ENCODE results near the gene SMC3.
A peak's percentile ranks its signal among the peaks of the same experiment; 100 is the strongest.

The SMC3 gene

DNA sequence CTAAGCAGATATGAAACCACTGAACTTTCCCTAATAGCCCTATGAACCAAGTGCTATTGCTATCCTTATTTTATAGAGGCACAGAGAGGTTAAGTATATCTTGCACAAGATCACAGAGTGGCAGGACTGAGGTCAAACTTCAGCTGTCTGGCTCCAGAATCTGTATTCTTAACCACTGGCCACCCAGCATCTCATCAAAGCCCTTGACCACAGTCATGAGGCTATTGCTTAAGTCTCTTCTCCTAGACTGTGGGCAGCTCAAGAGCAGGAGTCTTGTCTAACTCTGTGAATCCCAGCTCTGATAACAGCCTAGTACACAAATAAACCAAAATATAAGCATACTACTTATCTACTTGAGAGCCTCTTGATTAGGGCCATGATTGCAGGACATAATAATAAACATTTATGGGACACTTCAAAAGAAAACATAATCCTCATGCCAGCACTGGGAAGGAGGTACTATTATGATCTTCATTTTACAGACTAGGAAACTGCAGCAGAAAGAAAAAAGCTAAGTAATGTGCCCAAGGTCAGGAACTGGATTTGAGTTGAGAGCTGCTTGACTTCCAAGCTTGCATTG lies 22.4 kb upstream of the SMC3 start:
- DNase-seq (no peak), ATAC-seq (no peak)

DNA sequence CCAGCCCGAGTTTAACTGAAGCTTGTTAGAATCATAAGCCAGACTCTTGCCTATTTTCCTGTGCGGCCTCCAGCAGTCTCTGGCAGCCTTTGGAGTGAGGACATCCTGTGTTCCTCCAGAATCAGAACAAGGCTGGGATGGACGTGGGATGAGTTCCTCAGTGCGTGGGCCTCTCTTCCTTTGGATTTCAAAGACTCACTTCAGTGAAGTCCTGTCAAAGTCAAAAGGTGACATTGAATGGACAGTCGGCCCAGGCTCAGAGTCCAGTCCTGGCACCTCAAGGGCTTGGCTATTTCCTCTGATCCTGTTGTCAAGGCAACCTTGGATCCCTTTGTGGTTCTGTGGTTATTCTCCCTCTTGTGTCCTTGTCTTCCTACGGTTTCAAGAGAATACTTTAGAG lies 21.4 kb upstream of the SMC3 start:
- ATAC-seq (no peak), DNase-seq (no peak)

DNA sequence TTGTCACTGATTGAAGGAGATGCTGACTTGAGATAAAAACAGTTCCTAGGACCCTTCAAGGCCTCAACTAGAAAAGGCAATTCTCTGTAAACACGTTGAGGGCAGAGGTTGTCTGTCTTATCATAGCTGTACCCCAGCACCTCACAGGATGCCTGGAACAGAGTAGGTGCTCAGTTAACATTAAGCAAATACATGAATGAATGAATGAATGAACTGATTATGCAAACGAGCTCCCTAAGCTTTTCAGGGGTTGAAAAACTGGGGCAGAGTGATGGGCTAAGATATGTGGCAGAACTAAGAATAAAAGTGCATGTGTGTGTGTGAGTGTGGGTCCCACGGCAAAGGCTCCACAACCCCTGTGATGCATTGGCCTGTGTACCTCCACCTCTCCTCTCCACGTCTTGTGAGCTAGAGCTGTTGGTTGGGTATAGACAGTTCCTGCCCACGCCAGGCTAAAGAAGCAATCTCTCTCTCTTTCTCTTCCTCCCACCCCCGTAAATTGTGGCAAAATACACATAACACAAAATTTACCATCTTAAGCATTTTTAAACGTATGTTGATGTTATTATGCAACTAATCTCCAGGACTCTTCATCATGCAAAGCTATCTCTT lies 20.9 kb upstream of the SMC3 start:
- DNase-seq (no peak), ATAC-seq (no peak)

DNA sequence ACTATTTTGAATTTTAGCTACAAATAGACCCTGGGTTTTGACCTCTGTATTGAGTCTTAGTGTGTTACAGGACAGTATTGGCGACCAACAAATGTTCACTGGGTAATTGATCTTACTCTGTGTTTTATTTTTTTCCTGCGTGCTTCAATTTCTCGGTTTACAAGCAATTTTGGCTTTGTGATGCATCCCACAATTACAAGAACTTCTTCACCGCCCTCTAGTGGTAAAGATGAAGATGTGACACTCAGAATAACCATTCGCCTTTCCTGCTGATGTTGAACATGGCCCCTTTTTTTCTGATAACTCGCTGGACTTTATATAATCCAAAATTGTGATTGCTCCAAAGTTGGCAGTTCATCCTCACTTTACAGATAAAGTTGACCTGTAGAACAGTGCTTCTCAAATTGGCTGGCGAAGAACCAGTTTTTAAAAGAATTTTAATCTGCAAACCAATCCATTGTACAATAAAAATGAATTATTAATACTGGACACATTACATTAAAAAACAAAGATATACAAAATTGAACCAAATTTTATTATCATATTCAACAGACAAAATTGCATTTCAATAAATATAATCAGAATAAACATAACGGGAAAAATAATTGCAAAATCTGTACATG lies 20.2 kb upstream of the SMC3 start:
- DNase-seq (no peak), ATAC-seq (no peak)

GRCh38 chr10:110548002-110548401 lies 19.5 kb upstream of the SMC3 start:
- DNase-seq: no peak
- ATAC-seq: no peak

- ATAC-seq (no peak), DNase-seq (no peak)
These were observed 18.3 kb upstream of the SMC3 start for GRCh38 chr10:110549211-110549610.

DNA sequence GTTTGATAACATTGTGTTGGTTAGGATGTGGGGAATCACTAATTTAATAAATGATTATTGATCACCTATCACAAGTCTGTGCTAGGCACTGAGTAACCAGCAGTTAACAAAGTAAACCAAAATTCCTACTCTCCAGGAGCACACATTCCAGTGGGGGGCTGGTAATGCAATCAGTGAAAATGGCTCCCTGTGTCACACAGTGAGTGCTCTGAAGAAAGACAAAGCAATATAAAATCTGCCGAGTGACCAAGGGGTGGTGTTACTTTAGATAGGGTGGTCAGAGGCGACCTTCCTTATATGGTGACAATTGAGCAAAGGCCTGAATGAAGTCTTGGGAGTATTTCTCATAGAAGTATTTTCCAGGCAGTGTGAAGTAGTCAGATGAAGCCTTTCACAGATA lies 13.6 kb upstream of the SMC3 start:
- DNase-seq (no peak), ATAC-seq (no peak)

GRCh38 chr10:110556296-110556695 lies 11.2 kb upstream of the SMC3 start:
- DNase-seq: no peak
- ATAC-seq: no peak

- ATAC-seq (peak; percentile 83), DNase-seq (peak; percentile 75)
These were observed 10.4 kb upstream of the SMC3 start for GRCh38 chr10:110556969-110557601.

- no peak for ATAC-seq
These were observed 9.5 kb upstream of the SMC3 start for GRCh38 chr10:110558041-110558440.

DNA sequence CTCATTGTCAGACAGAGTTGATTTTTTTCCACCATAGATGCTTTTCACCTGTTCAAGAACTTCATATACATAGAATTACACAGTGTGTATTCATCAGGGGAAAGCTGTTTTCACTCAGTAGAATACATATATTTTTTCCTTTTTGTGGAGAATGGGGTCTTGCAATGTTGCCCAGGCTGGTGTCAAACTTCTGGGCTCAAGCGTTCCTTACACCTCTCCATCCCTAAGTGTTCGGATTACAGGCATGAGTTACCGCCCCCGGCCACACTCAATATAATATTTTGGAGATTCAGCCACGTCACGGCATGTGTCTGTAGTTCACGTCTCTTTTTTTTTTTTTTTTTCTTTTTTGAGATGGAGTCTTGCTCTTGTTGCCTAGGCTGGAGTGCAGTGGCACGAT lies 7.5 kb upstream of the SMC3 start:
- ATAC-seq (no peak), DNase-seq (no peak)

More at GRCh38 chr10:110558041-110558440, 9.5 kb upstream of the SMC3 start:
- DNase-seq: no peak

GRCh38 chr10:110561292-110561691 lies 6.2 kb upstream of the SMC3 start:
- ATAC-seq (no peak), DNase-seq (no peak)

DNA sequence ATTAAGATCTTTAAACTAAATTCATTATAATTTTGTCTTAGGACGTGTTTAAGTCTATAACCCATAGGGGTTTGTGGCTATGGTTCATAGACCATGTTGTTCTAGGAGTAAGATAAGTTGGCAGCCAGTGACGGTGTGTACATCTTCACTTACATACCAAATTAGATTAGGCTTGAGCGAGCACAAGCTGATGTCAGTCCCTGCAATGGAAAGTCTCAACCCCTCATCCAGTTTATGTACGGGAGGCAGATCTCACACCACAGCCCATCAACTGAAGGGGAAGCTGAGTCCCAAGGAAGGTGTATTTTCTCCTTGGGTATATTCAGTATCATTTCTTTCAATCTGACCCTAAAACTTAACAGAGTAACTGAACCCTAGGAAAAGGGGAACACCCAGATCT lies 5.1 kb upstream of the SMC3 start:
- ATAC-seq (no peak), DNase-seq (no peak)

DNA sequence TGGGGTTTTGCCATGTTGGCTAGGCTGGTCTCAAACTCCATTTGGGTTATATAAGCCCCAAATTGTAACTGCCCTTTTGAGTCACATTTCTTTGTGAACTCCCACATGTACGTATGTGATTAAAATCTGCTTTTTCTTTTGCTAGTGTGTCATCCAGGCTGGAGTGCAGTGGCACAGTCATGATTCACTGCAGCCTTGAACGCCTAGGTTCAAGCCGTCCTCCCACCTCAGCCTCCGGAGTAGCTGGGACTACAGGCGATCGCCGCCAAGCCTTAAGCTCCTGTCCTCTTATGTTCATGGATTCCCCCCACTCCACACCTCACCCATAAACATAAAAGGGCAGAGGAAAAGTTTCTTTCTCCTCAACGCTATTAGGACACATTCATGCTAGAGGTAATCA lies 4.4 kb upstream of the SMC3 start:
- no peak for DNase-seq
- no peak for ATAC-seq

GRCh38 chr10:110566472-110567200 lies 859 bp upstream of the SMC3 start:
- DNase-seq: no peak
- no peak for ATAC-seq

DNA sequence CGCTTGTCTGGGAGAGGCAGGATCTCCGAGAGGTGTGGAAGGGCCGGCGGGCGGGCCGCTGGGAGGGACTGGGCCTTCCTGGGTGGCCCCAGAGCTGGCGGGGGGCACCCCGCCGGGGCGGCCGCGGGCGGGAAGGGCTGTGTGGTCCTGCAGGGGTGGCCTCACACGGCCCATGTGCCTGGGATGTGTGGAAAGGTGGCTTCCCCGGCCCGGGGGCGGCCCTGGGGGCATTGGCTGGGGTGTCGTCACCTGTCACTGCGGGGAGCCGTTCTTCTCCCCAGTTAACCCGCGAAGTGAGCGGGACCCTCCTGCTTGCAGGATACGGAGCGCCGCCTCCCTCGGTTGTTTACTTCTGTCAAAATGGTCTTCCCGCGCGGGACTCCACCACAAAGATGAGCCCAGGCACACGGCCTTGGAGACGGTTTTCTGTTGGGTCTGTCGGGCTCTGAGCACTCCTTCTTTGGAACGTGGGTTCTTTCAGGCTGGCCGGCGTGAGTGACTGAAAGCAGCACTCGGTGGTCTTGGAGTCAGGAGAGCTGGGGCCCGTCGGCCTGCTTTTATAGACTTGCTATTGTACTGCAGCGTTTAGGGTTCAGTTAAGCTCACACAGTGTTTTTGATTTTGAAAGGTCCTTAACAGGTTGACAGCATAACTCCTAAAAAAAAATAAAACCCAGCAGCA lies 700 bp downstream of the SMC3 start:
- ATAC-seq (peak; percentile 29), DNase-seq (peak; percentile 71)

DNA sequence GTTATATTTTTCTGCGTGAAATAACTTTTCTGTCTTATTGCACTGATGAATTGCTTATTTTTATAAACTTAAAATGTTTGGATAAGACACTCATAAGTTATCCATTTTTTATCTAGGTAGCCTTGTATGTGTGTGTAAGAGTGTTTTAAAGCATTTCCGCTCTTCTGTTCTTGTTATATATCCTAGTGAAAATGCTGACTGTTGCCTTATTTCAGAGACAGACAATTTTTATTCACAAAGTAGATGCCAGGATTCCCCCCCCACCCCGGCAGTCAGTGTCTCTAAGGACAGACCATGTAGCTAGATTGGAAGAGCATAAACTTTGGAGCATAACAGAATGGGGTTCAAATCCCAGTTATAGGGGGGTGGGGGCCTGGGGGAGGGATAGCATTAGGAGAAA lies 1.6 kb downstream of the SMC3 start:
- ATAC-seq (no peak), DNase-seq (no peak)

GRCh38 chr10:110569736-110570135 lies 2.2 kb downstream of the SMC3 start:
- DNase-seq: no peak
- no peak for ATAC-seq

DNA sequence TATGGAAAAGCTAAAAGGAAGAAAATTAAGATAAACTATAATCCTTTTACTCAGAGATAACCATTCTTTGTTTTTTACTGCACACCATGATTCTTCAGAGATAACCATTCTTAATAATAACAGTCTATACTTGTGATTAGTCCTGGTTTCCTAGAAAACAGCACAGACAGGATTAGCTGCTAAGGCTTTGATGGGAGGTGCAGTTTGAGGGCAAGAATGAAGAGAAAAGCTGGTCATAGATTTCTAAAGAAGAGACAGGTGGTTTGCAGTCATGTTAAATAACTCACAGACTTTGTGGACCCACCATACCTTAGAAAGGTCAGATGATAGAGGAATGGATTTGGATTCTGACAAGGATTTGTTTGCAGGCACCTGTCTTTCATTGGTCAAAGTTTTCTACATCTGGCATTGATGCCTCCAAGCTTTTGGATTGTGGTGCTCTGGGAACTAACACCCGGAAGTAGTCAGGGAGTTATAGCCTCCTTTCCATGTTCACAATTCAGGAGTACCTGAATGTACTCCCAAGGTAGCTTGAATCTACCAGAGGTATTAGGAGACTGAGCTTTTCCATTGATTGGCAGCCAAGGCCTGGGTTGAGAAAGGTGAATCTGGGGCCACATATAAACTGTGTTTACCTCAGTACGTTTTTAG lies 3.7 kb downstream of the SMC3 start:
- ATAC-seq (no peak), DNase-seq (no peak)

DNA sequence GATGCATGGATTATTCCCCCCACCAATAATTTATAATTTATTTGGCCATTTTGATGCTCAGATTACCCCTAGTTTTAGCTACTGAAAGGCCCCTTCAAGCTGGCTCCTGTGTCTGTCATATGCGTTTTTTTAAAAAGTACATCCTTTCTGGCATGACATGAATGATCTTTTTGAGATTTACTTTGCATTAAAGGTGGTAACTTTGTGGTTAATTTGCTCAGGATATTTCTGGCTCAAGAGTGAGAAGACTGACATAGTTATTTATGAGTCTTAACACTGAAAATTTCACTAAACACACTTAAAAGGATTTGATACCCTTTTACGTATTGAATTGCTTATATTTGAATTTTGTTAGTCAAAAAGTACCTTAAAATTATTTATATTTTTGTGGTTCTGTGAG lies 5.4 kb downstream of the SMC3 start:
- ATAC-seq: no peak

GRCh38 chr10:110574420-110574819 lies 6.9 kb downstream of the SMC3 start:
- DNase-seq (no peak), ATAC-seq (no peak)

More for the DNA sequence above, 5.4 kb downstream of the SMC3 start:
- no peak for DNase-seq

DNA sequence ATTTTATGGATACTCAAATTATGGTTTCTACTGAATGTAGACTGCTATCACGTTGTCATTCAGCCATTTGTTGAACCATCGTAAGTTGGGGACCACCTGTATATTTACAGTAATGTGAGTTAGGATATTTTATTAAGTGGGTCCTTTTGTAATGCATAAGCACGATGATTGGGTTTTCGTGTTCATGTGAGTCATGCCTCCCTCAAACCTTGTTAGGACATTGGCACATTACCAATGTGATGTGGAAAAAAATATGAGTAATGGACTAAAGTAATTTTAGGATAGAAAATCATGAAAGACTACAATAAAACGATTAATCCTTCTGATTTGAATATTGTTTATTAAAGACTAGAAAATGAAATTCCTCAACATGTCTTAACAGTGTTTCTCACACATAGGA lies 8.7 kb downstream of the SMC3 start:
- ATAC-seq: peak; percentile 14

More for the DNA sequence above, 8.7 kb downstream of the SMC3 start:
- DNase-seq: no peak
